Keratinocyte (primary cell): ENCODE results near the gene SLC34A3. TPM values are rescaled to one million over a fixed set of nuclear protein-coding genes. Genes with fewer than 3 reads are reported as not detected.
"Not testable (repeated sequence)": the region's sequence is repeated elsewhere in the genome, so short reads cannot be mapped to it uniquely, and the experiment has no call there.

Experiments
- DNase-seq: peaks from one replicate; pipeline ENCODE4 v3.0.0-alpha.2; 2011; ENCODE audit warnings: low read depth, missing footprints, low spot score
- FAIRE-seq: peaks from 2 replicates; lab custom pipeline; 2011; peaks lifted over from hg19 to GRCh38; lab: Jason Lieb, UNC
- H2AFZ ChIP-seq: 2 replicates; pipeline ENCODE4 v1.6.0; 2012; ENCODE audit warnings: low read length, control low read depth, inconsistent platforms; ENCODE audit not compliant: control insufficient read depth
- H3K27ac ChIP-seq: 2 replicates; pipeline ENCODE4 v1.5.1; 2011; ENCODE audit warnings: low read length; ENCODE audit not compliant: control insufficient read depth, insufficient read depth
- H3K27me3 ChIP-seq: 3 replicates; pipeline ENCODE4 v1.6.0; 2011; ENCODE audit warnings: low read length; ENCODE audit not compliant: control insufficient read depth, insufficient read depth; ENCODE audit errors: extremely low read depth
- H3K36me3 ChIP-seq, 2 experiments: 2 replicates in 1 of 2; 3 replicates in 1 of 2; pipeline ENCODE4 v1.5.1; 2011; ENCODE audit warnings: low read length in 2 of 2, mild to moderate bottlenecking in 1 of 2; ENCODE audit not compliant: control insufficient read depth in 2 of 2, insufficient read depth in 2 of 2; ENCODE audit errors: extremely low read depth in 1 of 2
- H3K4me1 ChIP-seq: 3 replicates; pipeline ENCODE4 v1.5.1; 2011; ENCODE audit warnings: low read length; ENCODE audit not compliant: control insufficient read depth, insufficient read depth; ENCODE audit errors: extremely low read depth
- H3K4me2 ChIP-seq: 3 replicates; pipeline ENCODE4 v1.6.0; 2011; ENCODE audit warnings: low read depth, low read length; ENCODE audit not compliant: control insufficient read depth, insufficient read depth; ENCODE audit errors: extremely low read depth
- H3K4me3 ChIP-seq, 3 experiments: fragments of 200-600 bp in 1 of 3; sonication (generic) in 1 of 3; 2 replicates in 2 of 3; 3 replicates in 1 of 3; pipeline ENCODE4 v1.5.1; 2011 to 2016; ENCODE audit warnings: low read length in 3 of 3, mild to moderate bottlenecking in 3 of 3, control low read depth in 2 of 3, inconsistent platforms in 1 of 3, low read depth in 1 of 3, mixed read lengths in 1 of 3, mixed run types in 1 of 3, moderate library complexity in 1 of 3; ENCODE audit not compliant: control insufficient read depth in 2 of 3, insufficient read depth in 2 of 3; ENCODE audit errors: extremely low read depth in 1 of 3
- H3K79me2 ChIP-seq: 2 replicates; pipeline ENCODE4 v1.6.0; 2012; ENCODE audit warnings: low read length; ENCODE audit not compliant: control insufficient read depth, insufficient read depth
- H3K9ac ChIP-seq: 3 replicates; pipeline ENCODE4 v1.6.0; 2011; ENCODE audit warnings: low read length; ENCODE audit not compliant: control insufficient read depth, insufficient read depth; ENCODE audit errors: extremely low read depth
- H3K9me1 ChIP-seq: 3 replicates; pipeline ENCODE4 v1.6.0; 2011; ENCODE audit warnings: low read length; ENCODE audit not compliant: control insufficient read depth, insufficient read depth; ENCODE audit errors: extremely low read depth
- H3K9me3 ChIP-seq: 2 replicates; pipeline ENCODE4 v1.5.1; 2012; ENCODE audit warnings: low read depth, low read length; ENCODE audit not compliant: control insufficient read depth
- H4K20me1 ChIP-seq: 3 replicates; pipeline ENCODE4 v1.6.0; 2011; ENCODE audit warnings: low read length; ENCODE audit not compliant: control insufficient read depth, insufficient read depth; ENCODE audit errors: extremely low read depth
- CTCF ChIP-seq, 3 experiments: IDR thresholded peaks in 1 of 3; conservative IDR thresholded peaks in 1 of 3; optimal IDR thresholded peaks in 1 of 3; 2 replicates in 2 of 3; 3 replicates in 1 of 3; pipeline versions ENCODE3 to v1.5.1; 2011; ENCODE audit warnings: low read length in 3 of 3, mild to moderate bottlenecking in 3 of 3, moderate library complexity in 2 of 3, control low read depth in 1 of 3, inconsistent platforms in 1 of 3; ENCODE audit not compliant: insufficient read depth in 2 of 3; ENCODE audit errors: extremely low read depth in 1 of 3
- EZH2 ChIP-seq: IDR thresholded peaks from one replicate; pipeline ENCODE4 v1.6.1; 2012; ENCODE audit warnings: inconsistent platforms, mild to moderate bottlenecking, low read length, moderate library complexity
- dilution Hi-C: fragments of 300-500 bp; cut with MboI; formaldehyde crosslinking; loops from one replicate; pipeline ENCODE4 v1.7.0; 2020; ENCODE audit warnings: low sequenced_read_pairs; ENCODE audit not compliant: extremely low pct_ligation_motif_present
- polyA plus RNA-seq, 5 experiments: library from polyadenylated mRNA; depleted of rRNA in 3 of 5; stranded (reverse) in 3 of 5; stranded (forward) in 1 of 5; unstranded in 1 of 5; fragments of >200 nt; gene quantifications; 1 replicate in 1 of 5; 2 replicates in 3 of 5; 3 replicates in 1 of 5; pipeline versions ENCODE4 v1.2.1 to v1.2.3, GENCODE V29; 2011 to 2012; ENCODE audit warnings: missing spikeins in 2 of 5, low read depth in 1 of 5, low replicate concordance in 1 of 5

SLC34A3 gene
- polyA plus RNA-seq, 1 donor (not counting 4 experiments of a cell fraction or from before 2014, with no cell fraction given): not detected

- H3K27me3 ChIP-seq: no peaks in the 10 kb centered on the region
- H2AFZ ChIP-seq: no peak overlapping the region
- dilution Hi-C loops: no loop called here
- H4K20me1 ChIP-seq: peaks cover 28% of the 10 kb centered on the region
- peaks cover 30% of the 10 kb centered on the region for H3K4me1 ChIP-seq
- peak overlapping the region; percentile 89 for H3K9ac ChIP-seq
- H3K27ac ChIP-seq: peak overlapping the region; percentile 78
- no peak for TF ChIP-seq EZH2
- DNase-seq (no peak), FAIRE-seq (no peak)
- peaks cover 11 to 26% of the 10 kb centered on the region in 2 experiments for H3K36me3 ChIP-seq
- no peaks in the 10 kb centered on the region for H3K9me3 ChIP-seq
- peaks cover 33% of the 10 kb centered on the region for H3K79me2 ChIP-seq
- peak overlapping the region; percentile 90 to 94 (median 93) for H3K4me3 ChIP-seq
- peaks cover 3% of the 10 kb centered on the region for H3K9me1 ChIP-seq
- peak overlapping the region; percentile 84 for H3K4me2 ChIP-seq
These were observed 11.0 kb downstream of the SLC34A3 start for GRCh38 chr9:137241490-137242268.

GRCh38 chr9:137242269-137243203 lies 11.8 kb downstream of the SLC34A3 start:
- H3K4me2 ChIP-seq: peak overlapping the region; percentile 84
- DNase-seq (no peak), FAIRE-seq (peak; percentile 63)
- no peaks in the 10 kb centered on the region for H3K9me3 ChIP-seq
- peaks cover 11 to 26% of the 10 kb centered on the region in 2 experiments for H3K36me3 ChIP-seq
- peaks cover 30% of the 10 kb centered on the region for H3K4me1 ChIP-seq
- H2AFZ ChIP-seq: no peak overlapping the region
- no peaks in the 10 kb centered on the region for H3K27me3 ChIP-seq
- H4K20me1 ChIP-seq: peaks cover 28% of the 10 kb centered on the region
- no peak for TF ChIP-seq EZH2
- no peak for TF ChIP-seq CTCF (optimal IDR thresholded peaks at IDR 0.05 in 1 of 3, IDR thresholded peaks at IDR 0.05 in 1 of 3, conservative IDR thresholded peaks at IDR 0.05 in 1 of 3; ENCODE audit: extremely low read depth in 1 of 3, insufficient read depth in 2 of 3, low read length in 3 of 3)
- H3K9me1 ChIP-seq: peaks cover 3% of the 10 kb centered on the region
- H3K4me3 ChIP-seq: peak overlapping the region; percentile 90 to 94 (median 93)
- peak overlapping the region; percentile 89 for H3K9ac ChIP-seq
- H3K79me2 ChIP-seq: peaks cover 33% of the 10 kb centered on the region
- dilution Hi-C loops: no loop called here
- H3K27ac ChIP-seq: peak overlapping the region; percentile 78

- H3K9me1 ChIP-seq, dilution Hi-C loops, H3K27me3 ChIP-seq, H3K9ac ChIP-seq, FAIRE-seq, H3K9me3 ChIP-seq, H2AFZ ChIP-seq, DNase-seq, H3K27ac ChIP-seq: not testable (repeated sequence)
- Histone ChIP-seq H3K4me2 (peak overlapping the region; percentile 84), H3K36me3 (peaks cover 11 to 25% of the 10 kb centered on the region in 2 experiments), H4K20me1 (peaks cover 28% of the 10 kb centered on the region), H3K4me3 (peak overlapping the region in 2 of 3 experiments; percentile 2 to 43), H3K79me2 (peaks cover 33% of the 10 kb centered on the region), H3K4me1 (peaks cover 30% of the 10 kb centered on the region)
These were observed 12.5 kb downstream of the SLC34A3 start for GRCh38 chr9:137243266-137243625.
